ENCODE data around the gene LRP1B. TPM values are rescaled to one million over a fixed set of nuclear protein-coding genes. Genes with fewer than 3 reads are reported as not detected.

The LRP1B gene
- total RNA-seq, 1 donor from 2014 or later, result 0.12 TPM

GRCh38 chr2:141508806-141509595 lies 621.8 kb downstream of the LRP1B start:
- TF ChIP-seq CTCF (conservative IDR thresholded peaks at IDR 0.05; ENCODE audit: low read depth, low read length), result no peak

GRCh38 chr2:141508086-141508752 lies 622.6 kb downstream of the LRP1B start:
- no peak for DNase-seq (ENCODE audit: low read depth)
- no peak for TF ChIP-seq CTCF (conservative IDR thresholded peaks at IDR 0.05; ENCODE audit: low read depth, low read length)

More at GRCh38 chr2:141508806-141509595, 621.8 kb downstream of the LRP1B start:
- DNase-seq (ENCODE audit: low read depth), result no peak
- no peak overlapping the region for H3K4me3 ChIP-seq (ENCODE audit: low read depth, low read length)

GRCh38 chr2:141506135-141506534 lies 624.7 kb downstream of the LRP1B start:
- H3K4me3 ChIP-seq (ENCODE audit: low read depth, low read length), result no peak overlapping the region
- DNase-seq (ENCODE audit: low read depth), result no peak
- TF ChIP-seq CTCF (conservative IDR thresholded peaks at IDR 0.05; ENCODE audit: low read depth, low read length), result no peak

More at GRCh38 chr2:141508086-141508752, 622.6 kb downstream of the LRP1B start:
- H3K4me3 ChIP-seq (ENCODE audit: low read depth, low read length), result no peak overlapping the region

- H3K4me3 ChIP-seq (ENCODE audit: low read depth, low read length), result no peak overlapping the region
- no peak for TF ChIP-seq CTCF (conservative IDR thresholded peaks at IDR 0.05; ENCODE audit: low read depth, low read length)
- DNase-seq (ENCODE audit: low read depth), result no peak
Observed at GRCh38 chr2:141501752-141502151, 629.1 kb downstream of the LRP1B start.

- H3K4me3 ChIP-seq (ENCODE audit: low read depth, low read length), result no peak overlapping the region
- DNase-seq (ENCODE audit: low read depth), result no peak
- no peak for TF ChIP-seq CTCF (conservative IDR thresholded peaks at IDR 0.05; ENCODE audit: low read depth, low read length)
Observed at GRCh38 chr2:141499123-141499522, 631.7 kb downstream of the LRP1B start.

- DNase-seq (ENCODE audit: low read depth), result no peak
- no peak overlapping the region for H3K4me3 ChIP-seq (ENCODE audit: low read depth, low read length)
- no peak for TF ChIP-seq CTCF (conservative IDR thresholded peaks at IDR 0.05; ENCODE audit: low read depth, low read length)
Observed at GRCh38 chr2:141498561-141498960, 632.3 kb downstream of the LRP1B start.

Measured in epithelial cell of proximal tubule (primary cell).